Stimulated activated naive CD4-positive, alpha-beta T cell treated with Interleukin-2 at 50 U/mL for 16 hours (primary cell): ENCODE measurements around the gene UBA5.
A peak's percentile ranks its signal among the peaks of the same experiment; 100 is the strongest.

ENCODE experiments used
- DNase-seq: peaks from one replicate; lab custom pipeline; 2025; lab: John Stamatoyannopoulos, UW

Gene UBA5

DNA sequence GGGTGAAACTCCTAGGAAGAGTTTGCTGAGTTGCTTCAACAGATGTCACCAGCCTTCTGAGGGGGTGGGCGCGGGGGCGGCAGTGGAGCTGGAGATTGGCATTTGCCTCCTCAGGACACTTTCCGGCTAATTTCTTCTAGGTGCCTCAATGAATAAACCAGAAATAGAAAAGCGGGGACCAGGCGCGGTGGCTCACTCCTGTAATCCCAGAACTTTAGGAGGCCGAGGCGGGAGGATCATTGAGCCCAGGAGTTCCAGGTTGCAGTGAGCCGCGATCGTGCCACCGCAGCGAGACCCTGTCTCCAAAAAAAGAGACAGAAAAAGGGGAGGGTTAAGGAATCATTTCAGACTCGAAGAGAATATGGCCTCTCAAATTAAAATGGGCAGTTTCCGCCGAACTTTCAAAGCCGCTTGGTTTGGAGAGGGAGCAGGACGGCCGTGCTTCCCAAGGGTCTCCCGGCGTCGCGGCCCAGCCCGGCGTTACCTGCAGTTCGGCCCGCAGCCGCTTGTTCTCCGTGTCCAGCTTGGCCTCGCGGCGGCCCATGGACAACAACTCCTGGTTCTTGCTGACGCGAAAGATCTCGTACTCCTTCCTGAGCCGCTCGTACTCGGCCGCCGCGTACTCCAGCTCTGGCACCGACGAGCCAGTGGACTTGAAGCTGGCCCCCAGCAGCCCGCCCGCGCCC is 61.5 kb downstream of the UBA5 start:
- DNase-seq: no peak

DNA sequence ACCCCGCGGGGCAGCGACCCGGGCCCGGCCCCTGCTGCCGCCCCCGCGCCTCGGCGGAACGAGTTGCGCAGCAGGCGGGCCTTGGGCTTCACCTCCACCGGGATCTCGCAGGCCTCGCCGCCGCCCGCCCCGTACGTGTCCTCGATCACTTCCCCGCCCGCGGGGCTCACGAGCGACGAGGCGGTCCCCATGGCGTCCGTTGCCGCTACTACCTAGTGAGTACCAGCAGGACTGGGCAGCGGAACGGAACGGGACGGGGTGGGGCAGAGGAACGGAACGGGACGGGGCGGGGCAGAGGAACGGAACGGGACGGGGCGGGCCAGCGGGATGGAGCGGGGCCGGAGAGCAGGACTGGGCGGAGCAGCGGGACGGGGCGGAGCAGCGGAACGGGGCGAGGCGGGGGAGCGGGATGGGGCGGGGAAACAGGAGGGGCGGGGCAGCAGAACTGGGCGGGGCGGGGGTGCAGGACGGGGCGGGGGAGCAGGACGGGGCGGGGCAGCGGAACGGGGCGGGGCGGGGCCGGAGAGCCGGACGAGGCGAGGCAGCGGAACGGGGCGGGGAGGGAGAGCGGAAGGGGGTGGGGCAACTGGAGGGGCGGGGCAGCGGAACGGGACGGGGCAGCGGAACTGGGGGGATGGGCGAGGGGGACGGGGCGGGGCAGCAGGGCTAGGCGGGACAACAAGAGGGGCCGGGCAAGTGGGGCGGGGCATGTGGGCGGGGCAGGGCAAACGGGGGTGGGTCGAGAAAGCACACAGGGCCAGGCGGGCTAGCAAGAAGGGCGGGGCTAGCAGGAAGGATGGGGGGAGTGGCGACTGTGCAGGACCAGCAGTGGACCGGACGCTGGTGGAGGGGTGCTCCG is 62.3 kb downstream of the UBA5 start, which contains the start of gene NPHP3:
NPHP3 (minus strand) TSS at position 245 of the 859 bp plus-strand sequence; CDS start at position 191, 54 bp downstream.
- peak; percentile 99 for DNase-seq

DNA sequence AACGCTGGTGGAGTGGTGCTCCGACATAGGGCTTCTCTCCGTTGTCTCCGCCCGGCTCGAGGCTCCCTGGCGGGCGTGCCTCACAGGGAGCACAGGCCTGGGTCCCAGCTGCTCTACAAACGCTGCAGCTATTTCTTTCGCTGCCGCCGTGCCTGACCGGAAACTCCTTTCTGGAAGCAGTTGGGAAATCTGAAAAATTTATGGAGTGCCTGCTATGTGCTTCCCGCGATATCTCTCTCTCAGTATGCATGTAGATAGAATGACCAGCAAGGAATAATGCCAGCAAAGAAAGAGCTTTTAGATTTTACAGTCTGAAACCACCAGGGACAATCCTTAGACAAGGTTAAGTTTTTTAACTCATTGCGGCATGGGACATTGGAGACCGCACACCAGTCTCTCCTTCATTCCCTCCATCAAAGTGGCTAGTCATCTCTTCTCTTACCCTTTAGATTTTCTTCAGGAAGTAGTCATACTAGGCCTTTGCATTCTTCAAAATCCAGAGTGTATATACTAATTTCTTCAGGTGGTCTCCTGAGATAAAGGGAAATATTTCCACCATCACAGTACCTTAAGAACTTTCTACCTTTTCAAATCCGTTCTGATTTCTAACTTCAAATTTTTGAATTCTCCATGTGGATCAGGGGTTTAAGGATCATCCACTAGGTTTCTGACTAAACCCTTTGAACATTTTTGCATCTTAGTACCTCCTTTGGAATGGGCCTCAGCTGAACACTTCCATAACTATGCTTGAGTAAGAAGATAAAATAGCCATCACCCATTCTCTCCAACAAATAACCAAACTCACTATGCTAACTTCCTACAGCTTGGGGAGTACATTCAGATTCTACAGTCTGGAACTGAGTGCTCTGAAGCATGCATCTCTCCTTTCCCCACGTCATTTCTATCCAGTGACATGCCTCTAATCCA is 63.2 kb downstream of the UBA5 start:
- no peak for DNase-seq

DNA sequence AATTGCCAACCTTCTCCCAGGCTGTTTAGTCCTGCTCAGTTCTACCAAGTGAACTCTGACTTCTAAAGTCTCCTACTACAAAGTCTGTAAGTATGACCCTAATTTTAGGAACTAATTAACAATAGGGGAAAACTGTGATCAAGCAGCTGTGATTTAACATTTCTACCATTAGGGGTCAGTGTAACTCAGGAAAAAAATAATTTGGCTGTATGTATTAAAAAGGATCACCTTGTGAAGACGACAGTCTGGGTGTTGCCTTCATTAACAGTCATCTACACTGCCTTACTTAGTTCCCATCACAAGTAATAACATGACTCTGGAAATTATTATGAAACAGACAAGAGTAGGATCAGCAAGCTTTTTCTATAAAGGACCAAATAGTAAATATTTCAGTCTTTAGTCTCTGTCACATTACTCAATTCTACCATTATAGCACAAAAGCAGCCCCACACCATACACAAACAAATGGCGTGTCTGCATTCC is 66.3 kb downstream of the UBA5 start:
- DNase-seq: no peak
